Keratinocyte (primary cell): ENCODE data around the gene BCAR3. TPM values are rescaled to one million over a fixed set of nuclear protein-coding genes. Genes with fewer than 3 reads are reported as not detected.
"Not testable (repeated sequence)": the region's sequence is repeated elsewhere in the genome, so short reads cannot be mapped to it uniquely, and the experiment has no call there.

Experiments used
- DNase-seq: peaks from one replicate; pipeline ENCODE4 v3.0.0-alpha.2; 2011; ENCODE audit warnings: low read depth, missing footprints, low spot score
- FAIRE-seq: peaks from 2 replicates; lab custom pipeline; 2011; peaks lifted over from hg19 to GRCh38; lab: Jason Lieb, UNC
- H2AFZ ChIP-seq: 2 replicates; pipeline ENCODE4 v1.6.0; 2012; ENCODE audit warnings: low read length, control low read depth, inconsistent platforms; ENCODE audit not compliant: control insufficient read depth
- H3K27ac ChIP-seq: 2 replicates; pipeline ENCODE4 v1.5.1; 2011; ENCODE audit warnings: low read length; ENCODE audit not compliant: control insufficient read depth, insufficient read depth
- H3K27me3 ChIP-seq: 3 replicates; pipeline ENCODE4 v1.6.0; 2011; ENCODE audit warnings: low read length; ENCODE audit not compliant: control insufficient read depth, insufficient read depth; ENCODE audit errors: extremely low read depth
- H3K36me3 ChIP-seq, 2 experiments: 2 replicates in 1 of 2; 3 replicates in 1 of 2; pipeline ENCODE4 v1.5.1; 2011; ENCODE audit warnings: low read length in 2 of 2, mild to moderate bottlenecking in 1 of 2; ENCODE audit not compliant: control insufficient read depth in 2 of 2, insufficient read depth in 2 of 2; ENCODE audit errors: extremely low read depth in 1 of 2
- H3K4me1 ChIP-seq: 3 replicates; pipeline ENCODE4 v1.5.1; 2011; ENCODE audit warnings: low read length; ENCODE audit not compliant: control insufficient read depth, insufficient read depth; ENCODE audit errors: extremely low read depth
- H3K4me2 ChIP-seq: 3 replicates; pipeline ENCODE4 v1.6.0; 2011; ENCODE audit warnings: low read depth, low read length; ENCODE audit not compliant: control insufficient read depth, insufficient read depth; ENCODE audit errors: extremely low read depth
- H3K4me3 ChIP-seq, 3 experiments: fragments of 200-600 bp in 1 of 3; sonication (generic) in 1 of 3; 2 replicates in 2 of 3; 3 replicates in 1 of 3; pipeline ENCODE4 v1.5.1; 2011 to 2016; ENCODE audit warnings: low read length in 3 of 3, mild to moderate bottlenecking in 3 of 3, control low read depth in 2 of 3, inconsistent platforms in 1 of 3, low read depth in 1 of 3, mixed read lengths in 1 of 3, mixed run types in 1 of 3, moderate library complexity in 1 of 3; ENCODE audit not compliant: control insufficient read depth in 2 of 3, insufficient read depth in 2 of 3; ENCODE audit errors: extremely low read depth in 1 of 3
- H3K79me2 ChIP-seq: 2 replicates; pipeline ENCODE4 v1.6.0; 2012; ENCODE audit warnings: low read length; ENCODE audit not compliant: control insufficient read depth, insufficient read depth
- H3K9ac ChIP-seq: 3 replicates; pipeline ENCODE4 v1.6.0; 2011; ENCODE audit warnings: low read length; ENCODE audit not compliant: control insufficient read depth, insufficient read depth; ENCODE audit errors: extremely low read depth
- H3K9me1 ChIP-seq: 3 replicates; pipeline ENCODE4 v1.6.0; 2011; ENCODE audit warnings: low read length; ENCODE audit not compliant: control insufficient read depth, insufficient read depth; ENCODE audit errors: extremely low read depth
- H3K9me3 ChIP-seq: 2 replicates; pipeline ENCODE4 v1.5.1; 2012; ENCODE audit warnings: low read depth, low read length; ENCODE audit not compliant: control insufficient read depth
- H4K20me1 ChIP-seq: 3 replicates; pipeline ENCODE4 v1.6.0; 2011; ENCODE audit warnings: low read length; ENCODE audit not compliant: control insufficient read depth, insufficient read depth; ENCODE audit errors: extremely low read depth
- EZH2 ChIP-seq: IDR thresholded peaks from one replicate; pipeline ENCODE4 v1.6.1; 2012; ENCODE audit warnings: inconsistent platforms, mild to moderate bottlenecking, low read length, moderate library complexity
- dilution Hi-C: fragments of 300-500 bp; cut with MboI; formaldehyde crosslinking; loops from one replicate; pipeline ENCODE4 v1.7.0; 2020; ENCODE audit warnings: low sequenced_read_pairs; ENCODE audit not compliant: extremely low pct_ligation_motif_present
- polyA plus RNA-seq, 5 experiments: library from polyadenylated mRNA; depleted of rRNA in 3 of 5; stranded (reverse) in 3 of 5; stranded (forward) in 1 of 5; unstranded in 1 of 5; fragments of >200 nt; gene quantifications; 1 replicate in 1 of 5; 2 replicates in 3 of 5; 3 replicates in 1 of 5; pipeline versions ENCODE4 v1.2.1 to v1.2.3, GENCODE V29; 2011 to 2012; ENCODE audit warnings: missing spikeins in 2 of 5, low read depth in 1 of 5, low replicate concordance in 1 of 5
- TF ChIP-seq, protein P1 (sequence below), 3 experiments: IDR thresholded peaks in 1 of 3; conservative IDR thresholded peaks in 1 of 3; optimal IDR thresholded peaks in 1 of 3; 2 replicates in 2 of 3; 3 replicates in 1 of 3; pipeline versions ENCODE3 to v1.5.1; 2011; ENCODE audit warnings: low read length in 3 of 3, mild to moderate bottlenecking in 3 of 3, moderate library complexity in 2 of 3, control low read depth in 1 of 3, inconsistent platforms in 1 of 3; ENCODE audit not compliant: insufficient read depth in 2 of 3; ENCODE audit errors: extremely low read depth in 1 of 3

The BCAR3 gene
- polyA plus RNA-seq, 1 donor (not counting 4 experiments of a cell fraction or from before 2014, with no cell fraction given), result 77.2 TPM

DNA sequence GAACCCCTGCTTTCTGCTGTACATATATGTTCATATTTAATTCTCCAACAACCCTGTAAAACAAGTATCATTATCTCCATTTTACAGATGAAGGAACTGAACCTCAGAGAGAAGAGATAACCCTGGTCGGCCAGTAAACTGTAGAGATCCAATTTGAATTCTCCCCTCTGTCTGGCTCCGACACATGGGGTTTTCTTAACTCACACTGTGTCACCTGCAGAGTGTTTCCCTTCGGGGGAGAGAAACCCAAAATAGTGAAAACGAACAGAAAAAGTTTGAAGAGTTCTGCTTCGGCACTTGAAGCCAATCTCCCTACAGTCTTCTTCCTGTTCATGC lies 17.4 kb upstream of the BCAR3 start:
- Histone ChIP-seq H3K27me3 (no peaks in the 10 kb centered on the region), H3K4me3 (no peak overlapping the region), H3K27ac (peak overlapping the region; percentile 68), H3K9ac (peak overlapping the region; percentile 40), H3K4me2 (peak overlapping the region; percentile 45), H3K9me1 (no peaks in the 10 kb centered on the region), H3K9me3 (no peaks in the 10 kb centered on the region), H2AFZ (no peak overlapping the region), H4K20me1 (no peaks in the 10 kb centered on the region), H3K36me3 (no peaks in the 10 kb centered on the region), H3K4me1 (peaks cover 72% of the 10 kb centered on the region), H3K79me2 (no peaks in the 10 kb centered on the region)
- FAIRE-seq, result no peak
- TF ChIP-seq EZH2, result no peak
- TF ChIP-seq, protein P1, sequence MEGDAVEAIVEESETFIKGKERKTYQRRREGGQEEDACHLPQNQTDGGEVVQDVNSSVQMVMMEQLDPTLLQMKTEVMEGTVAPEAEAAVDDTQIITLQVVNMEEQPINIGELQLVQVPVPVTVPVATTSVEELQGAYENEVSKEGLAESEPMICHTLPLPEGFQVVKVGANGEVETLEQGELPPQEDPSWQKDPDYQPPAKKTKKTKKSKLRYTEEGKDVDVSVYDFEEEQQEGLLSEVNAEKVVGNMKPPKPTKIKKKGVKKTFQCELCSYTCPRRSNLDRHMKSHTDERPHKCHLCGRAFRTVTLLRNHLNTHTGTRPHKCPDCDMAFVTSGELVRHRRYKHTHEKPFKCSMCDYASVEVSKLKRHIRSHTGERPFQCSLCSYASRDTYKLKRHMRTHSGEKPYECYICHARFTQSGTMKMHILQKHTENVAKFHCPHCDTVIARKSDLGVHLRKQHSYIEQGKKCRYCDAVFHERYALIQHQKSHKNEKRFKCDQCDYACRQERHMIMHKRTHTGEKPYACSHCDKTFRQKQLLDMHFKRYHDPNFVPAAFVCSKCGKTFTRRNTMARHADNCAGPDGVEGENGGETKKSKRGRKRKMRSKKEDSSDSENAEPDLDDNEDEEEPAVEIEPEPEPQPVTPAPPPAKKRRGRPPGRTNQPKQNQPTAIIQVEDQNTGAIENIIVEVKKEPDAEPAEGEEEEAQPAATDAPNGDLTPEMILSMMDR (optimal IDR thresholded peaks at IDR 0.05 in 1 of 3, IDR thresholded peaks at IDR 0.05 in 1 of 3, conservative IDR thresholded peaks at IDR 0.05 in 1 of 3; ENCODE audit: extremely low read depth in 1 of 3, insufficient read depth in 2 of 3, low read length in 3 of 3), result no peak
- DNase-seq, result no peak
- dilution Hi-C loops, result no loop called here

DNA sequence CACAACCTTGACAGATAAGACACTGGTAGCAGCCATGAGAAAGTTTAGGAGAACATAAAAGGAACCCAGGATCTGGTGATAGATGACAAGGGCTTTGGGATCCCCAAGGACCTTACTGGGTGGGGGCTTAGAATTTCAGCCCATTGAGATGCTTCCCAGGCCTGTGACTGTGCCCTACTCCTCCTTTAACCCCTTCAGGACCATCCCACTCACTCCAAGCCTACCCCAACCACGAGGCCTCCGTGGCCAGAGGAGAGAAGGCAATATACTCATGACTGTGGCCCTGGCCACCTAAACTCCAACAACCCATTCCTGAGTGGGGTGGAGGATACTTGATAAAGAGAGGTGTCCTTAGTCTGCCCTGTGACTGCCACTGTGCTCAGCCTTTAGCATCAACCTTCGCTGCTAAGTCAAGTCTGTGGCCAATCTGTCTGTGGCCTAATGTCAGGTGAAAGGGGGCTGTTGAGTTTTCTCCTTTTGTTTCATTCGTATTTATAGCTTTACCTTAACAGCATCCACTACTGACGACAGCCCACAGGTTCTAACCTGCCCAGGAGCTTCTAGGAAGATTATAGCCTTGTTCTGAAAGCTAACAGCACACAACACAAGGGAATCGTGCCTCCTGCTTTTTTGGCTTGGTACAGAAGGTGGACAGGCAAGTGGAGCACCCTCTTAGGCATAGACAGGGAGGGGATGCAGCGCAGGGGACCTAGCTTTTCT lies 16.9 kb upstream of the BCAR3 start:
- Histone ChIP-seq H3K9me1 (no peaks in the 10 kb centered on the region), H3K4me3 (no peak overlapping the region), H3K36me3 (no peaks in the 10 kb centered on the region), H3K4me1 (peaks cover 72% of the 10 kb centered on the region), H3K79me2 (no peaks in the 10 kb centered on the region), H3K27me3 (no peaks in the 10 kb centered on the region), H3K4me2 (peak overlapping the region; percentile 45), H2AFZ (no peak overlapping the region), H3K27ac (peak overlapping the region; percentile 68), H3K9ac (peak overlapping the region; percentile 40), H4K20me1 (no peaks in the 10 kb centered on the region), H3K9me3 (no peaks in the 10 kb centered on the region)
- FAIRE-seq, result peak; percentile 94
- dilution Hi-C loops, result no loop called here
- DNase-seq, result no peak
- TF ChIP-seq, protein P1 (optimal IDR thresholded peaks at IDR 0.05 in 1 of 3, IDR thresholded peaks at IDR 0.05 in 1 of 3, conservative IDR thresholded peaks at IDR 0.05 in 1 of 3; ENCODE audit: extremely low read depth in 1 of 3, insufficient read depth in 2 of 3, low read length in 3 of 3), result no peak
- no peak for TF ChIP-seq EZH2

DNA sequence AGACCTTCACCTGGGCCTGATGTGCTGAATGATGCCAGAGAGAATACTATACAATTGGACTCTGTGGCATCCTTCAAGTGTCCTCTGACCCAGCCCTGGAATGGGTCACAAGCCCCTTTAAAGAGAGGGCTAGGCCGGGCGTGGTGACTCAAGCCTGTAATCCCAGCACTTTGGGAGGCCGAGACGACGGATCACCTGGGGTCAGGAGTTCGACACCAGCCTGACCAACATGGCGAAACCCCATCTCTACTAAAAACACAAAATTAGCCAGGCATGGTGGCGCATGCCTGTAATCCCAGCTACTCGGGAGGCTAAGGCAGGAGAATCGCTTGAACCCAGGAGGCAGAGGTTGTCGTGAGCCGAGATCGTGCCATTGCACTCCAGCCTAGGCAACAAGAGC lies 15.9 kb upstream of the BCAR3 start:
- H3K4me2 ChIP-seq, FAIRE-seq, H3K9ac ChIP-seq, H2AFZ ChIP-seq, H3K9me1 ChIP-seq, H3K27me3 ChIP-seq, DNase-seq, H3K9me3 ChIP-seq, H3K79me2 ChIP-seq, H4K20me1 ChIP-seq, H3K27ac ChIP-seq, dilution Hi-C loops, H3K4me3 ChIP-seq, H3K36me3 ChIP-seq: not testable (repeated sequence)
- H3K4me1 ChIP-seq, result peaks cover 72% of the 10 kb centered on the region
